Endothelial cell of umbilical vein (primary cell): ENCODE measurements around the gene DGKI. TPM values are rescaled to one million over a fixed set of nuclear protein-coding genes. Genes with fewer than 3 reads are reported as not detected.

Source experiments
- BruUV-seq: library from RNA; stranded (reverse); fragments of 400-500 nt; replicated peaks from 2 replicates; lab custom pipeline; 2021; lab: Mats Ljungman, UMichigan
- CTCF ChIA-PET: fragments of 300-600, 350-600 bp; sonication (Branson Sonifier 250); formaldehyde crosslinking; loops from one replicate; lab custom pipeline; 2021; ENCODE audit warnings: antibody characterized with exemption, inconsistent platforms; lab: Charles Lee
- POLR2A ChIA-PET: fragments of 300-600, 350-600 bp; sonication (Branson Sonifier 250); formaldehyde crosslinking; loops from one replicate; lab custom pipeline; 2021; ENCODE audit warnings: antibody characterized with exemption, inconsistent platforms; lab: Charles Lee
- DNase-seq: peaks from one replicate; pipeline ENCODE4 v3.0.0-alpha.2; 2011; ENCODE audit warnings: low read depth, low spot score
- FAIRE-seq: peaks from 2 replicates; lab custom pipeline; 2011; peaks lifted over from hg19 to GRCh38; lab: Jason Lieb, UNC
- H2AFZ ChIP-seq: 2 replicates; pipeline ENCODE4 v1.6.0; 2012; ENCODE audit warnings: low read depth, low read length, control low read depth, inconsistent platforms
- H3K27ac ChIP-seq: 2 replicates; pipeline ENCODE4 v1.5.1; 2011; ENCODE audit warnings: low read depth, mild to moderate bottlenecking, control low read depth, low read length, moderate library complexity; ENCODE audit not compliant: insufficient read depth
- H3K27me3 ChIP-seq, 2 experiments: 2 replicates each; pipeline versions ENCODE4 v1.6.0 to v1.6.1; 2011; ENCODE audit warnings: low read length in 2 of 2, mixed read lengths in 1 of 2; ENCODE audit not compliant: control insufficient read depth in 2 of 2, insufficient read depth in 2 of 2
- H3K36me3 ChIP-seq, 2 experiments: 2 replicates in 1 of 2; 3 replicates in 1 of 2; pipeline ENCODE4 v1.5.1; 2011; ENCODE audit warnings: low read length in 2 of 2, mild to moderate bottlenecking in 1 of 2, moderate library complexity in 1 of 2; ENCODE audit not compliant: control insufficient read depth in 2 of 2, insufficient read depth in 2 of 2; ENCODE audit errors: extremely low read depth in 1 of 2
- H3K4me1 ChIP-seq: 3 replicates; pipeline ENCODE4 v1.5.1; 2011; ENCODE audit warnings: mild to moderate bottlenecking, low read length; ENCODE audit not compliant: control insufficient read depth, insufficient read depth; ENCODE audit errors: extremely low read depth
- H3K4me2 ChIP-seq: 2 replicates; pipeline ENCODE4 v1.6.1; 2011; ENCODE audit warnings: low read length, control low read depth, mixed read lengths; ENCODE audit not compliant: insufficient read depth
- H3K4me3 ChIP-seq, 3 experiments: fragments of 200-600 bp in 1 of 3; sonication (generic), shearing (Covaris generic) in 1 of 3; replicated peaks in 1 of 3; 2 replicates each; pipeline ENCODE4 v1.5.1; 2011 to 2016; ENCODE audit warnings: control low read depth in 3 of 3, low read length in 3 of 3, mild to moderate bottlenecking in 2 of 3, inconsistent platforms in 1 of 3, low read depth in 1 of 3, moderate library complexity in 1 of 3; ENCODE audit not compliant: insufficient read depth in 1 of 3
- H3K79me2 ChIP-seq: 2 replicates; pipeline ENCODE4 v1.6.0; 2012; ENCODE audit warnings: low read length, inconsistent platforms; ENCODE audit not compliant: control insufficient read depth, insufficient read depth
- H3K9ac ChIP-seq: replicated peaks from 2 replicates; pipeline ENCODE3; 2011; ENCODE audit warnings: low read length, control low read depth; ENCODE audit not compliant: insufficient read depth; ENCODE audit errors: extremely low read depth
- H3K9me1 ChIP-seq: replicated peaks from 3 replicates; pipeline ENCODE4 v1.6.0; 2011; ENCODE audit warnings: mild to moderate bottlenecking, low read length; ENCODE audit not compliant: control insufficient read depth, insufficient read depth; ENCODE audit errors: extremely low read depth
- H3K9me3 ChIP-seq: replicated peaks from 2 replicates; pipeline ENCODE4 v1.5.1; 2012; ENCODE audit warnings: low read length, inconsistent platforms; ENCODE audit not compliant: control insufficient read depth, insufficient read depth
- H4K20me1 ChIP-seq: replicated peaks from 2 replicates; pipeline ENCODE3; 2011; ENCODE audit warnings: mild to moderate bottlenecking, low read length; ENCODE audit not compliant: control insufficient read depth, insufficient read depth; ENCODE audit errors: extremely low read depth
- EZH2 ChIP-seq: IDR thresholded peaks from 2 replicates; pipeline ENCODE4 v1.6.1; 2012; ENCODE audit warnings: borderline replicate concordance, low read depth, mild to moderate bottlenecking, moderate library complexity, low read length, inconsistent platforms; ENCODE audit not compliant: severe bottlenecking
- FOS ChIP-seq: IDR thresholded peaks from 2 replicates; pipeline ENCODE4 v1.6.1; 2011; ENCODE audit warnings: mild to moderate bottlenecking, low read length, moderate library complexity, borderline replicate concordance; ENCODE audit not compliant: insufficient read depth
- MAX ChIP-seq: IDR thresholded peaks from 2 replicates; pipeline ENCODE4 v1.6.1; 2011; ENCODE audit not compliant: insufficient read depth, insufficient read length
- MYC ChIP-seq: IDR thresholded peaks from one replicate; pipeline ENCODE4 v1.6.1; 2011; ENCODE audit warnings: mild to moderate bottlenecking, low read depth, low read length
- POLR2AphosphoS5 ChIP-seq: IDR thresholded peaks from 2 replicates; pipeline ENCODE4 v1.6.1; 2012; ENCODE audit warnings: low read depth, mild to moderate bottlenecking, control low read depth, low read length, moderate library complexity; ENCODE audit not compliant: insufficient read depth
- dilution Hi-C: fragments of 300-500 bp; cut with MboI; formaldehyde crosslinking; loops from one replicate; pipeline ENCODE4 v1.15.0; 2019; ENCODE audit warnings: low sequenced_read_pairs; ENCODE audit not compliant: extremely low pct_ligation_motif_present
- intact Hi-C: fragments of 100-400 bp; cut with micrococcal nuclease; formaldehyde crosslinking; loops from one replicate; pipeline ENCODE4 v1.10.0; 2022
- polyA plus RNA-seq, 4 experiments: library from polyadenylated mRNA; depleted of rRNA in 3 of 4; stranded (reverse) in 3 of 4; unstranded in 1 of 4; fragments of >200 nt; gene quantifications; 2 replicates each; pipeline versions ENCODE4 v1.2.1 to v1.2.3, GENCODE V29; 2011 to 2012; ENCODE audit warnings: missing spikeins in 1 of 4
- total RNA-seq: library from RNA; stranded (reverse); gene quantifications from 2 replicates; pipeline ENCODE4 v1.2.3, GENCODE V29; 2021
- TF ChIP-seq, protein P1 (sequence below), 2 donors: IDR thresholded peaks; 1 replicate in 1 of 2; 2 replicates in 1 of 2; pipeline ENCODE4 v1.5.1; 2011; ENCODE audit warnings: low read length in 2 of 2, mild to moderate bottlenecking in 2 of 2, moderate library complexity in 2 of 2, control low read depth in 1 of 2, inconsistent platforms in 1 of 2, low read depth in 1 of 2; ENCODE audit not compliant: insufficient read depth in 1 of 2; ENCODE audit errors: extremely low read depth in 1 of 2

DGKI gene
- total and polyA plus RNA-seq, 2 donors (not counting 3 experiments of a cell fraction or from before 2014, with no cell fraction given), result 0.11 to 0.51 TPM

DNA sequence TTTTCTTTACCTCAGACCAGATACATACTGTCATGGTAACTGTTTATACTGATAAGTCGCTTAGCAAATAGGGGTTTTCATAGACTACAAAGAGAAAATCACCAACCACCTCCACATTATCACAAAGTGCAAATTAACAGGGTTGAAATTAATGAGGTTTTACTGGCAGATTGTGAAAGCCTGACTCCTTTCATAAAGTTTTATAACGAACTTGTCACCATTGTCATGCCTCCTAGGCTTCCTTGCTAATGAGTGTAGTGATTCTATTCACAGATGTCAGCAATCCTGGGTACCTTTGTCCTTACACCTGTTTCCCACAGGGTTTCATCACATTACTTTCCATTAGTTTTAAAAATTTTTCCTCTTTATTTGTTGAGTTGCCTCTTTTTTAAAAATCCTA is 361.0 kb downstream of the DGKI start:
- Histone ChIP-seq H3K9ac (no peak overlapping the region), H3K4me1 (no peaks in the 10 kb centered on the region), H3K4me2 (no peak overlapping the region), H3K36me3 (no peaks in the 10 kb centered on the region), H3K27me3 (no peaks in the 10 kb centered on the region), H4K20me1 (no peaks in the 10 kb centered on the region), H3K27ac (no peak overlapping the region), H3K9me1 (no peaks in the 10 kb centered on the region), H3K9me3 (no peaks in the 10 kb centered on the region), H2AFZ (no peak overlapping the region), H3K79me2 (no peaks in the 10 kb centered on the region), H3K4me3 (no peak overlapping the region)
- no TSS peak for BruUV-seq
- TF ChIP-seq EZH2, result no peak
- TF ChIP-seq, protein P1, sequence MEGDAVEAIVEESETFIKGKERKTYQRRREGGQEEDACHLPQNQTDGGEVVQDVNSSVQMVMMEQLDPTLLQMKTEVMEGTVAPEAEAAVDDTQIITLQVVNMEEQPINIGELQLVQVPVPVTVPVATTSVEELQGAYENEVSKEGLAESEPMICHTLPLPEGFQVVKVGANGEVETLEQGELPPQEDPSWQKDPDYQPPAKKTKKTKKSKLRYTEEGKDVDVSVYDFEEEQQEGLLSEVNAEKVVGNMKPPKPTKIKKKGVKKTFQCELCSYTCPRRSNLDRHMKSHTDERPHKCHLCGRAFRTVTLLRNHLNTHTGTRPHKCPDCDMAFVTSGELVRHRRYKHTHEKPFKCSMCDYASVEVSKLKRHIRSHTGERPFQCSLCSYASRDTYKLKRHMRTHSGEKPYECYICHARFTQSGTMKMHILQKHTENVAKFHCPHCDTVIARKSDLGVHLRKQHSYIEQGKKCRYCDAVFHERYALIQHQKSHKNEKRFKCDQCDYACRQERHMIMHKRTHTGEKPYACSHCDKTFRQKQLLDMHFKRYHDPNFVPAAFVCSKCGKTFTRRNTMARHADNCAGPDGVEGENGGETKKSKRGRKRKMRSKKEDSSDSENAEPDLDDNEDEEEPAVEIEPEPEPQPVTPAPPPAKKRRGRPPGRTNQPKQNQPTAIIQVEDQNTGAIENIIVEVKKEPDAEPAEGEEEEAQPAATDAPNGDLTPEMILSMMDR (IDR thresholded peaks at IDR 0.05; ENCODE audit: extremely low read depth in 1 of 2, insufficient read depth in 1 of 2, low read depth in 1 of 2, low read length in 2 of 2), result no peak
- no peak for TF ChIP-seq POLR2AphosphoS5
- dilution Hi-C loops (no loop called here), intact Hi-C loops (no loop called here)
- FAIRE-seq (no peak), DNase-seq (no peak)
- ChIA-PET CTCF (interaction anchor here (2.0 kb wide), 1 partner anchor 106 kb away, joined by 7 read pairs; no protein-coding TSS in a partner anchor), POLR2A (no interaction called here)

DNA sequence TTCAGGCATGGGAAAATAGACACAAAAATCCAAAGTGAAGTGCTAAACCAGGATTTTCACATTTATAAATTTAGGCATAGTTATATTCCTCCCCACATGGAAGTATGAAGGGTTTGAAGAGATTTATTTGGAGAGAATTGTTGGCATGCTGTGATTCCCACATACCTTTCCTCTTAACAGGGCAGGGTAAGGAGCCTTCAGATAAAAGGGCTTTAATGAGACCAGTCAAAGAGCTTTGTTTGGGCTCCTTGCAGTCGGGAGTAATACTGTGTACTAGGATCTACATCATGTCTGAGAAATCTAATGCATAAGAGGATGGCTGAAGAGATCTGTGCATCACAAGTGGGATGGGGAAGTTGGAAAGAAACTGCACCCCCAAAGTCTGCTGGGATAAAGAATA is 362.4 kb downstream of the DGKI start:
- CTCF ChIA-PET, result no interaction called here

More for the DNA sequence above, 362.4 kb downstream of the DGKI start:
- TF ChIP-seq FOS (no peak), MAX (no peak), EZH2 (no peak), POLR2AphosphoS5 (no peak), MYC (no peak)
- TF ChIP-seq, protein P1 (IDR thresholded peaks at IDR 0.05; ENCODE audit: extremely low read depth in 1 of 2, insufficient read depth in 1 of 2, low read depth in 1 of 2, low read length in 2 of 2), result no peak
- Histone ChIP-seq H3K9me3 (no peaks in the 10 kb centered on the region), H3K27ac (no peak overlapping the region), H3K79me2 (no peaks in the 10 kb centered on the region), H2AFZ (no peak overlapping the region), H3K36me3 (no peaks in the 10 kb centered on the region), H3K9me1 (no peaks in the 10 kb centered on the region), H3K4me1 (no peaks in the 10 kb centered on the region), H3K4me3 (no peak overlapping the region), H3K27me3 (no peaks in the 10 kb centered on the region), H3K9ac (no peak overlapping the region), H4K20me1 (no peaks in the 10 kb centered on the region), H3K4me2 (no peak overlapping the region)
- dilution Hi-C loops, result no loop called here
- no peak for FAIRE-seq
- DNase-seq, result no peak
- BruUV-seq, result no TSS peak
- POLR2A ChIA-PET, result no interaction called here
- intact Hi-C loops, result no loop called here
